Measurements from ENCODE around the gene ORAI1. TPM values are rescaled to one million over a fixed set of nuclear protein-coding genes. Genes with fewer than 3 reads are reported as not detected.

The ORAI1 gene
- polyA plus RNA-seq, 1 of the 3 experiments (the other 2 are of a cell fraction), result 16.6 TPM

GRCh38 chr12:121614872-121615467 is 11.4 kb upstream of the ORAI1 start:
- H2AFZ ChIP-seq (ENCODE audit: low read depth), result no peak overlapping the region
- H3K4me3 ChIP-seq (ENCODE audit: low read depth in 2 of 2, low read length in 1 of 2), result no peak overlapping the region
- no peak for TF ChIP-seq RFX5 (IDR thresholded peaks at IDR 0.05; ENCODE audit: low read length)
- no peak for TF ChIP-seq NRF1 (IDR thresholded peaks at IDR 0.05; ENCODE audit: low read depth, low read length)
- TF ChIP-seq ELF1 (IDR thresholded peaks at IDR 0.05), result no peak
- TF ChIP-seq CTCF (IDR thresholded peaks at IDR 0.05), result no peak
- TF ChIP-seq EP300 (IDR thresholded peaks at IDR 0.05; ENCODE audit: borderline replicate concordance in 1 of 2, low read depth in 1 of 2, low read length in 1 of 2), result no peak
- TF ChIP-seq GABPA (IDR thresholded peaks at IDR 0.05; ENCODE audit: low read depth), result no peak
- TF ChIP-seq USF2 (IDR thresholded peaks at IDR 0.05; ENCODE audit: borderline replicate concordance, low read depth, low read length), result no peak
- no peak for TF ChIP-seq RAD21 (IDR thresholded peaks at IDR 0.05; ENCODE audit: low read length)
- no peak for TF ChIP-seq USF1 (IDR thresholded peaks at IDR 0.05; ENCODE audit: borderline replicate concordance, low read depth)
- H3K27ac ChIP-seq (ENCODE audit: low read depth in 2 of 2, low read length in 1 of 2), result no peak overlapping the region
- H3K4me2 ChIP-seq, result no peak overlapping the region
- peaks cover 0 to 7% of the 10 kb centered on the region in 2 experiments; a peak in 1 of 4 replicates for H3K4me1 ChIP-seq (ENCODE audit: control insufficient read depth in 1 of 2, insufficient read depth in 2 of 2, low read depth in 1 of 2, low read length in 1 of 2)
- no peak for DNase-seq
- ChIA-PET POLR2A (interaction anchor here (0.6 kb wide), 1 partner anchor 35 kb away, joined by 3 read pairs; no protein-coding TSS in a partner anchor), CTCF (interaction anchor here (0.6 to 1.9 kb wide), 4 partner anchors 10 to 62 kb away, joined by 3 to 6 read pairs (median 4); no protein-coding TSS in a partner anchor)
- no peak overlapping the region for H3K9ac ChIP-seq
- WGBS (ENCODE audit: low lambda C conversion rate), result 77% methylated on average over 9 of the region's 9 CpGs
- no peaks in the 10 kb centered on the region for H3K36me3 ChIP-seq (replicated peaks in 1 of 2; ENCODE audit: control insufficient read depth in 1 of 2, insufficient read depth in 2 of 2, low read length in 1 of 2)
- H3K27me3 ChIP-seq (ENCODE audit: insufficient read depth), result no peaks in the 10 kb centered on the region
- peaks cover 4% of the 10 kb centered on the region for H3F3A ChIP-seq (replicated peaks; ENCODE audit: insufficient read depth)
- H3K9me3 ChIP-seq, result no peaks in the 10 kb centered on the region
- no peaks in the 10 kb centered on the region for H4K20me1 ChIP-seq (ENCODE audit: insufficient read depth)
- H3K79me2 ChIP-seq (ENCODE audit: insufficient read depth), result no peaks in the 10 kb centered on the region
- no peaks in the 10 kb centered on the region for H3K9me2 ChIP-seq

DNA sequence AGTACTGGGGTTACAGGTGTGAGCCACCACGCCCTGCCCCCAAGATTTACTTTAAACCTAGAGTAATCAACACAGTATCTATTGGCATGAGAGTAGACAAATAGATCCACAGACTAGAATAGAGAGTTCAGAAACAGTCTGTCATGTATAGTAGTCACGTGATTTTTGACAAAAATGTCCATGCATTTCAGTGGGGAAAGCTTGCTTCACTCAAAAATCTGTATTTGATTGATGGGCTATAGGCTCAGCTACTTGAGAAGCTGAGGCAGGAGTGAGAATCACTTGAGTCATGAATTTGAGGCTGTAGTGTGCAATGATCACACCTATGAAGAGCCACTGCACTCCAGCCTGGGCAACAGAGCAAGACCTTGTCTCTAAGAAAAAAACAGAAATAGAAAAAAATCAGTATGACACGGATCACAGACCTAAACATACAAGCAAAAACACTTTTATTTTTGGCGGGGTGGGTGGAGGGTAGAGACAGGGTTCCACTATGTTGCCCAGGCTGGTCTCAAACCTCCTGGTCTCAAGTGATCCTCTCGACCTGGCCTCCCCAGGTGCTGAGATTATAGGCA is 7.6 kb upstream of the ORAI1 start:
- no peak overlapping the region for H2AFZ ChIP-seq (ENCODE audit: low read depth)
- no peaks in the 10 kb centered on the region for H3K79me2 ChIP-seq (ENCODE audit: insufficient read depth)
- ChIA-PET CTCF (interaction anchor here (0.6 kb wide), 1 partner anchor 12 kb away, joined by 3 read pairs; no protein-coding TSS in a partner anchor), POLR2A (no interaction called here)
- TF ChIP-seq RFX5 (IDR thresholded peaks at IDR 0.05; ENCODE audit: low read length) (no peak), SMC3 (IDR thresholded peaks at IDR 0.05; ENCODE audit: low read depth, low read length) (no peak), GATA2 (CRISPR knock-in tag; IDR thresholded peaks at IDR 0.05) (no peak), USF2 (IDR thresholded peaks at IDR 0.05; ENCODE audit: borderline replicate concordance, low read depth, low read length) (no peak), TCF12 (IDR thresholded peaks at IDR 0.05) (no peak), IRF3 (IDR thresholded peaks at IDR 0.05; ENCODE audit: low read depth, low read length) (no peak), POLR2AphosphoS5 (IDR thresholded peaks at IDR 0.05; ENCODE audit: low read depth, low read length) (no peak)
- H3K27ac ChIP-seq (ENCODE audit: low read depth in 2 of 2, low read length in 1 of 2), result no peak overlapping the region
- no peaks in the 10 kb centered on the region for H3K9me3 ChIP-seq
- H3K4me2 ChIP-seq, result no peak overlapping the region
- no peaks in the 10 kb centered on the region for H3K4me1 ChIP-seq (ENCODE audit: control insufficient read depth in 1 of 2, insufficient read depth in 2 of 2, low read depth in 1 of 2, low read length in 1 of 2)
- no peaks in the 10 kb centered on the region for H4K20me1 ChIP-seq (ENCODE audit: insufficient read depth)
- H3K9me2 ChIP-seq, result no peaks in the 10 kb centered on the region
- 85% methylated on average over 5 of the region's 5 CpGs for WGBS (ENCODE audit: low lambda C conversion rate)
- DNase-seq, result no peak
- no peaks in the 10 kb centered on the region for H3K27me3 ChIP-seq (ENCODE audit: insufficient read depth)
- no peaks in the 10 kb centered on the region for H3K36me3 ChIP-seq (replicated peaks in 1 of 2; ENCODE audit: control insufficient read depth in 1 of 2, insufficient read depth in 2 of 2, low read length in 1 of 2)
- H3F3A ChIP-seq (replicated peaks; ENCODE audit: insufficient read depth), result no peaks in the 10 kb centered on the region
- no peak overlapping the region for H3K9ac ChIP-seq
- H3K4me3 ChIP-seq (ENCODE audit: low read depth in 2 of 2, low read length in 1 of 2), result no peak overlapping the region
